Activated T-cell treated with anti-CD3 and anti-CD28 coated beads, Interleukin-2, amount 50 U/mL, for 72 hours (primary cell): ENCODE data around the gene GRXCR2. TPM values are rescaled to one million over a fixed set of nuclear protein-coding genes. Genes with fewer than 3 reads are reported as not detected.

Experiments
- ATAC-seq, 2 donors: fragments of 150-1000 bp; cut with Tn5 transposase; replicated peaks in 1 of 2; 2 replicates each; pipeline ENCODE4 v1.10.0; 2021; ENCODE audit warnings: moderate library complexity in 2 of 2, mild to moderate bottlenecking in 1 of 2
- DNase-seq, 2 donors: peaks; one replicate each; pipeline ENCODE4 v3.0.0; 2021 to 2022; ENCODE audit warnings: mixed read lengths in 1 of 2
- H3K27ac Mint-ChIP-seq: one replicate; pipeline ENCODE4 v1.8.0; 2022; ENCODE audit warnings: mild to moderate bottlenecking, moderate library complexity, mixed read lengths
- H3K27me3 Mint-ChIP-seq: one replicate; pipeline ENCODE4 v1.8.0; 2022; ENCODE audit warnings: low read depth, mixed read lengths
- H3K36me3 Mint-ChIP-seq, 2 donors: one replicate each; pipeline ENCODE4 v1.8.0; 2022; ENCODE audit warnings: mixed read lengths in 2 of 2, mild to moderate bottlenecking in 1 of 2; ENCODE audit not compliant: insufficient read depth in 2 of 2
- H3K4me1 Mint-ChIP-seq: one replicate; pipeline ENCODE4 v1.8.0; 2022; ENCODE audit warnings: low read depth, mixed read lengths
- H3K4me3 Mint-ChIP-seq, 2 donors: one replicate each; pipeline ENCODE4 v1.8.0; 2022; ENCODE audit warnings: mild to moderate bottlenecking in 2 of 2, mixed read lengths in 2 of 2, moderate library complexity in 2 of 2
- H3K9me3 Mint-ChIP-seq, 2 donors: one replicate each; pipeline ENCODE4 v1.8.0; 2022; ENCODE audit warnings: mixed read lengths in 2 of 2
- total RNA-seq, 2 donors: library from RNA; stranded (reverse); gene quantifications; one replicate each; pipeline ENCODE4 v1.2.3, GENCODE V29; 2022

GRXCR2 gene, protein sequence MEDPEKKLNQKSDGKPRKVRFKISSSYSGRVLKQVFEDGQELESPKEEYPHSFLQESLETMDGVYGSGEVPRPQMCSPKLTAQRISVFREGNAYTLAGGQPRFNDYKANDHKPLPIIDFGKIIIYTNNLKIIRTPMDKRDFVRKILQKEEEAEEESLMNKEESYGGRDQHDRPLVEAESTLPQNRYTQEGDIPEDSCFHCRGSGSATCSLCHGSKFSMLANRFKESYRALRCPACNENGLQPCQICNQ
- total RNA-seq = not detected

DNA sequence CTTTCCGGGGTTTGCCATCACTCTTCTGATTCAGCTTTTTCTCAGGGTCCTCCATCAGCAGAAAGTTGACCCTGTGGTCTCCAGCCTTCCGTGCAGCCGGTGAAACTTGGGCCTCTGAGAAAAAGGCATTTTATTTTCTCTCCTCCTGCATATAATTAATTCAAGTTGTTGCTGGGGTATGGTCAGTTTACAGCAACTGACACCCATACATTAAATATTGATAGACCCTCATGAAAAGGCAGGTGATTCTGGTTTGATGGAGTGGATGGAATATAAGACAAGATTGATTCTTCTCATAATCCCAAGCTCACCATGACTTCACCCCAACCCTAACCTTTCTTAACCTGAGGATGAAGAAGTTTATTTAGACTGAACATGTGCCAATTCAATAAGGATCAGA, at the start of gene GRXCR2:
Gene GRXCR2, minus strand, starts transcription at position 101 of the 400 bp plus-strand sequence. Its CDS starts 46 bp downstream, at position 55.
- no peak for DNase-seq
- no peak for ATAC-seq
- H3K36me3 Mint-ChIP-seq = no peaks in the 10 kb centered on the region
- no peaks in the 10 kb centered on the region for H3K4me1 Mint-ChIP-seq
- H3K9me3 Mint-ChIP-seq = peaks cover 2 to 3% of the 10 kb centered on the region in 2 donors
- H3K4me3 Mint-ChIP-seq = no peak within 1 kb of the TSS
- no peak within 1 kb of the TSS for H3K27ac Mint-ChIP-seq
- peaks cover 34% of the 10 kb centered on the region for H3K27me3 Mint-ChIP-seq

DNA sequence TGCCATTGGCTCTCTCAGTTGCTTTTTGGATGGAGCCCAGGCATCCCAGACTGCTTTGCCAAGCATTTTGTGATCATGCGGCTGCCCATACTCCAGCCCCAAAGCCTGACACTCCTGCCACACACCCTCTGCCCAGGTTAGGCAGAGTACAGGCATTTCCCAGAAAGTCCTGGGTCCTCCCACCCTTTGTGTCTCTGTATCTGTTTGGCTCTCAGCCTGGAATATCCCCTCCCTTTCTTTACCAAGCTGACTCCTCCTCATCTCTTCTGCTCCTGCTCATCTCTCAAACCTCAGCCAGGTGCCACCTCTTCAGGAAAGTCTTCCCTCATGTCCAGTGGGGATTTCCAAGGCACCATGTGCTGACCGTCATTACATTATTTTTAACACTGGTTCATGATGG, 49.2 kb upstream of the GRXCR2 start:
- no peaks in the 10 kb centered on the region for H3K36me3 Mint-ChIP-seq
- ATAC-seq (no peak), DNase-seq (no peak)
- H3K4me3 Mint-ChIP-seq = no peak overlapping the region
- H3K9me3 Mint-ChIP-seq = no peaks in the 10 kb centered on the region
- no peak overlapping the region for H3K27ac Mint-ChIP-seq
- H3K27me3 Mint-ChIP-seq = peaks cover 13% of the 10 kb centered on the region
- H3K4me1 Mint-ChIP-seq = no peaks in the 10 kb centered on the region

DNA sequence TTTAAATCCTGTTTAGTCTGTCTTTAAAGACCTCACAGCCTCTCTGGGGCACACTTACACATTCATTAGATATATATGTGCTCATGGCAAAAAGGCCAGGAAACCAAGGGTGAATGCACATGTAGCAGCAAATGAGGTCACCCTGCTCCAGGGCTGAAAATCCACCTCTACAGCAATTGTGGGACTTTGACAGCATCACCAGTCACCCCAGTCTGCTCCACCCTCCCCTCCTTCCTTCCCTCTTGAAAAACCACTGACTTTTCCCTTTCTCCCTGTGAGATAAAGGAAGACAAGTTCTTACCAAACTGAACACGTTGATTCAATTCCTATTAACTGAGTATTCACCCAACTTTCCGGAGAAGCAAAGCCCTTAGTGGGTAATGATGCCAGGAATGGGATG, 48.4 kb upstream of the GRXCR2 start:
- Mint-ChIP-seq H3K4me3 (no peak overlapping the region), H3K27ac (no peak overlapping the region), H3K9me3 (no peaks in the 10 kb centered on the region), H3K36me3 (no peaks in the 10 kb centered on the region), H3K4me1 (no peaks in the 10 kb centered on the region), H3K27me3 (peaks cover 17% of the 10 kb centered on the region)
- no peak for DNase-seq
- ATAC-seq = no peak

DNA sequence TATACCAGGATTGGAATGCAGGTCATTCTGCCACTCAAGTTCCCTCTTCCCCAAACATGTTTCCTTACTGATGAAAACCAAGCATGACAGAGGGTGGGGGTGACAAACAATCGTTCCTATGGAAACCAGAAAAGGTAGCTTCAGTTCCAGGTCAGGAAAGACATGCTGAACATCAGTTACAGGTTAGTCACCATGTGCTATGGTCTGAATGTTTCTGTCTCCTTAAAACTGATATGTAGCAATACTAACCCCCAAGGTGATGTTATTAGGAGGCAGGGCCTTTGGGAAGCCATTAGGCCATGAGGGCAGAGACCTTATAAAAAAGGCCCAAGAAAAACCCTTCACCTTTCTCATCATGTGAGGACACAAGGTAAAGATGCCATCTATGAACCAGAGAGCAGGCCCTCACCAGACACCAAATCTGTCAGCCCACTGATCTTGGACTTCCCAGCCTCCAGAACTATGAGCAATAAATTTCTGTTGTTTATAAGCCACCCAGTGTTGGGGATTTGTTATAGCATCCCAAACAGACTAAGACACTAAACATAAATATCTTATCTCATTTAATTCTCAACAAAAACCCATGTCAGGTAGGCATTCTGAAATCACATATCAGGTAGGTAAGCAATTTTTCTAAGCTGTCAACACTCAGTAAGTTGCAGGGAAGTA, 47.9 kb upstream of the GRXCR2 start:
- Mint-ChIP-seq H3K9me3 (no peaks in the 10 kb centered on the region), H3K27me3 (peaks cover 22% of the 10 kb centered on the region), H3K4me3 (no peak overlapping the region), H3K4me1 (no peaks in the 10 kb centered on the region), H3K36me3 (no peaks in the 10 kb centered on the region), H3K27ac (no peak overlapping the region)
- ATAC-seq (no peak), DNase-seq (no peak)

DNA sequence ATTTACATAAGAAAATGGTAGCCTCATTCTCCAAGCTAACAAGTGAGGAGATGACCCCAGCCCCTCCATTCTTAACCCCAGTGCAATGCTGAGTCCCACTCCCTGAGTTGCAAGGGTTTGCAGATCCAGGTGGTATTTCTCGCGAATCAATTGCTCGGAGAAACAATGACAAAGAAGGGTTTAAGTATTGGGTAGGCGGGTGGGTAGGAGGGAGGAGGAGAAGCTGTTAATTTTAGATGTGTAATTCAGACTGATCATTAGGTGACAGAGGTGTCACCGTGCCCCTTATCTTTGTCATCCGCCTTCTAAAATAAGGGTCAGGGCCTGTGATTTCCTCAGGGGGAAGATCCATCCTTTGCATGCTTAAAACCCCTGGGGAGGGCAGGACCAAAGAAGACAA, 46.6 kb upstream of the GRXCR2 start:
- DNase-seq = no peak
- no peak for ATAC-seq
- no peak overlapping the region for H3K4me3 Mint-ChIP-seq
- H3K36me3 Mint-ChIP-seq = no peaks in the 10 kb centered on the region
- no peaks in the 10 kb centered on the region for H3K9me3 Mint-ChIP-seq
- no peak overlapping the region for H3K27ac Mint-ChIP-seq
- no peaks in the 10 kb centered on the region for H3K4me1 Mint-ChIP-seq
- H3K27me3 Mint-ChIP-seq = peaks cover 23% of the 10 kb centered on the region

DNA sequence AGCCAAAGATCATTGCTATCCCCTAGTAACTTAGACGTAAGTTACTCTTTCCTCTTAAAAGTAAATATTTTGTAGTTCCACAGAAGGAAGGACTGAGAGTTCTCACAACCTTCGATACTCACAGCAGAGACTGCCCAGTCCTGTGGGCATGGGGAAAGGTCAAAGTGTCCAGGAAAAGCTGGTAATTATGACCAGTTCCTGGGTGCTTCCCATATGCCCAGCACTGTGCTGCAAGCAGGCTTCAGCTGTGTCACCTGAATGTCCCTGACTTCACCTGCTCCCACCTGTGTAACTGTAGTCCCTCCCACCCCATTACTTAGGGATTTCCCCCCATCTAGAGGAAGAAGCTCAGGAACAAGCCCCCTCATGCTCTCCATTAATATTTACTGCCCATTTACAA, 45.6 kb upstream of the GRXCR2 start:
- ATAC-seq = no peak
- no peaks in the 10 kb centered on the region for H3K36me3 Mint-ChIP-seq
- no peak for DNase-seq
- H3K27me3 Mint-ChIP-seq = peaks cover 23% of the 10 kb centered on the region
- H3K4me3 Mint-ChIP-seq = no peak overlapping the region
- no peaks in the 10 kb centered on the region for H3K4me1 Mint-ChIP-seq
- no peak overlapping the region for H3K27ac Mint-ChIP-seq
- H3K9me3 Mint-ChIP-seq = no peaks in the 10 kb centered on the region

DNA sequence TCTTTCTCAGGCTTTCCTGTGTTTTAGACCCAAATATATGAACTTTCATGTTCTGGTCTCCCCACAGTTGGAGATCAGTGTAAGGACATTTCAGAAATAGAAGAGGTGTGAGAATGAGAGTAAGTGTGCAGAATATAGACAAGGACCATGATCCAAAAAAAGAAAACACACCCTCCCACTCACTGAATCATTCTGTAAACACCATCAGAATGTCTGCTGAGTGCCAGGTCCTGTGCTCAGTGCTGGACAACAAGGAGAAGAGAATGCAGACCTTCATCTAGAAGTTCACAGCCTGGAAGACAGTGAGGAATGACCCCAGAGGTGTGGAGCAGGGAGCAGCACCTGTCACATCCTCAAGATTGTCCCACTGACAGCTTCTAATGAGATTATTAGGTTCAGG, 44.5 kb upstream of the GRXCR2 start:
- no peak overlapping the region for H3K27ac Mint-ChIP-seq
- H3K9me3 Mint-ChIP-seq = no peaks in the 10 kb centered on the region
- DNase-seq (no peak), ATAC-seq (no peak)
- H3K36me3 Mint-ChIP-seq = no peaks in the 10 kb centered on the region
- no peak overlapping the region for H3K4me3 Mint-ChIP-seq
- H3K4me1 Mint-ChIP-seq = no peaks in the 10 kb centered on the region
- H3K27me3 Mint-ChIP-seq = peaks cover 21% of the 10 kb centered on the region

DNA sequence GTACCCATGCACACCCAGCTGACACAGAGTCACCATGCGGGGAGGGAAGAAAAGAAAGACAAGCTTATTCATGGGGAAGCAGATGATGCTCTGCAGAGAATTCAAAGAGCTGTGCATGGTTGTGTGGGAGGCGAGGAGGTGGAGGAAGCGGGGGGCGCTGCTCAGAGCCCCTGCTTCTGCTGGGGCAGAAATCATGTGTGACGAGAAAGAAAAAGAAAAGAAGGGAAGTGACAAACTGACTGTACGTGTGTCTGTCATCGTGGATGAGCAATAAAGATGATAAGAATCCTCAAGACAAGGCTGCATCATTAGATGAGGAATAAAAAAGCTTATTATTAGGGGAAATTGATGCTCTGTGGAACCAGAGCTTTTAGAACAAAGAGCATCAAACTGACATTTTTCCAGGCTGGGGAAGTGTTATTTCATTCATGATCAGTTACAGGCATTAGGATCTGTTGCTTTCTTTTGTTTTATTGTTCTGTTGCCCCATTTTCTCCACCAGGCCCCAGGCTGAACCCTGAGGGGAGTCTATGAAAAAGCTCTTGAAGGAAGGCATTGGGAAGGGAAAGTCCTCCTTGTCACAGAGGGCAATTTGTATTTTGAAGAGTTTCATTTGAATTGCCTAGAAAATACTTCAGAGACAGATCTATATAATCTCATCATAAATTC, 43.3 kb upstream of the GRXCR2 start:
- Mint-ChIP-seq H3K36me3 (no peaks in the 10 kb centered on the region), H3K27me3 (peaks cover 18% of the 10 kb centered on the region), H3K9me3 (no peaks in the 10 kb centered on the region), H3K4me3 (no peak overlapping the region), H3K27ac (no peak overlapping the region), H3K4me1 (no peaks in the 10 kb centered on the region)
- ATAC-seq (no peak), DNase-seq (no peak)

DNA sequence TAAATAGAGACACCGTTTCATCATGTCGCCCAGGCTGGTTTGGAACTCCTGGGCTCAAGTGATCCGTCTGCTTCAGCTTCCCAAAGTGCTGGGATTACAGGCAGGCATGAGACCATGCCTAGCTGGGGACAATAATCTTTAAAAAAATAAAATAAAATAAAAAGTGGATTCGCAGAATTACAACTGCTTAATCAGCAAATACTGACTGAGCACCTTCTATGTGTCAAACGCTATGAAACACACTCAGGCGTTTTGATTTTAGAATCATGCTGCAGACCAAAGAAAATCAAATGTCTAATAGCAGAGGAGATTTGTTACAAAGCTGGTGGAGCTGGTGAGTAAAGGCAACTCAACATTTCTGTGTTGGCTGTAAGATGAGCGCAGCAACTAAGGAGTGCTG, 40.9 kb upstream of the GRXCR2 start:
- no peak overlapping the region for H3K27ac Mint-ChIP-seq
- H3K36me3 Mint-ChIP-seq = no peaks in the 10 kb centered on the region
- DNase-seq (no peak), ATAC-seq (no peak)
- peaks cover 9% of the 10 kb centered on the region for H3K4me1 Mint-ChIP-seq
- H3K27me3 Mint-ChIP-seq = peaks cover 18% of the 10 kb centered on the region
- H3K9me3 Mint-ChIP-seq = no peaks in the 10 kb centered on the region
- no peak overlapping the region for H3K4me3 Mint-ChIP-seq

DNA sequence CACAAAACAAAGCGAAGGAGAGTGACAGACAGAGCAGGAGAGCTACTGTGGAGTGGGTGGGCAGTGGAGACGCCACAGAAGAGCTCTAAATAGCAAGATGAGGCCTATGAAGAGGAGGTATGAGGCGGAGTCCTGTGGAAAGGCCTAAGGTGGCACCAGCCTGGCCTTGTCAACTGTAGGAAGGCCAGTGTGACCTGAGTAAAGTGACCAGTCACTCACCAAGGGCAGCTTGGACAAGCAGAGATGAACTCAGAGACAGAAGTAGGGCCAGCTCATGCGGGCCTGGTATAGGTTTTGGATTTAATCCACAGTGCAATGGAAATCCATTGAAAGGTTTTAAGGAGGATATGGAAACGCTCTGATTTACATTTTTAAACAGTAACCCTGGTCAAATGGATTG, 39.8 kb upstream of the GRXCR2 start:
- no peak for DNase-seq
- Mint-ChIP-seq H3K27ac (no peak overlapping the region), H3K9me3 (no peaks in the 10 kb centered on the region), H3K36me3 (no peaks in the 10 kb centered on the region), H3K4me3 (no peak overlapping the region), H3K27me3 (peaks cover 18% of the 10 kb centered on the region), H3K4me1 (peaks cover 9% of the 10 kb centered on the region)
- no peak for ATAC-seq

DNA sequence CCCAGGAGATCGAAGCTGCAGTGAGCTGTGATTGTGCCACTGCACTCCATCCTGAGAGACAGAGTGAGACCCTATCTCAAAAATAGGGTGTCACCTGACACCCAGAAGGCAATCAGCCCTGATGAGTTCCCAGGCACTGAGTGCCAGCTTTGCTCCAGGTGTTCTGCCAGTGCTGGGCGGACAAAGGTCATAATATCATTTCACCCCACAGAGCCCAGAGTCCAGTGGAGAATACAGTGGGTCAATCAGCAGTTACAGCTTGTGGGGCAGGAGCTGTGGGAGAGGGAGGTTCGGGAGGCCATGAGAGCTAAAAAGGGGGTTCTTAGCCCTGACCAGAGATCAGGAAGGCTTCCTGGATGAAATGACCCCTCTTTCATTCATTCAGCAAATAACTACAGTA, 39.2 kb upstream of the GRXCR2 start:
- DNase-seq (no peak), ATAC-seq (no peak)
- peaks cover 9% of the 10 kb centered on the region for H3K4me1 Mint-ChIP-seq
- H3K9me3 Mint-ChIP-seq = no peaks in the 10 kb centered on the region
- H3K27me3 Mint-ChIP-seq = peaks cover 15% of the 10 kb centered on the region
- H3K4me3 Mint-ChIP-seq = no peak overlapping the region
- H3K36me3 Mint-ChIP-seq = no peaks in the 10 kb centered on the region
- no peak overlapping the region for H3K27ac Mint-ChIP-seq

DNA sequence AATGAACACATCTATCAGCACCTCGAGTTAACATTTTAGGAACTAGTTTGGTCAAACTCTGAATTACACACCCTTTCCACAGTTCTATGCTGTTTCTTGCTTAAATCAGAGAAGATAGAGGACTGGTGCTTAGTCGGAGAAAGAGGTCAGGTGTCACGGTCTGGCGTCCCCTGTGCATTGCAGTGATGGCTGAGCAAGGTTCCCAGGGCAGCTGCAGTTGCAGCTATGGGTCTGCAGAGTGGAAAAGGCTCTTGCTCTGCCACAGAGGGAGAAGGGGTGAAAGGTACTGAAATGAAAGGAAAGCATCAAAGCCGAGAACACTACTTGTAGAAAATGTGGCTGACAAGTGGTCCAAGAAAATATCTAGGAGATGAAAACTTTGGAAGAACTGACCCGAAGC, 38.4 kb upstream of the GRXCR2 start:
- H3K9me3 Mint-ChIP-seq = no peaks in the 10 kb centered on the region
- no peaks in the 10 kb centered on the region for H3K36me3 Mint-ChIP-seq
- H3K4me3 Mint-ChIP-seq = no peak overlapping the region
- H3K4me1 Mint-ChIP-seq = peaks cover 9% of the 10 kb centered on the region
- H3K27ac Mint-ChIP-seq = no peak overlapping the region
- DNase-seq (no peak), ATAC-seq (no peak)
- H3K27me3 Mint-ChIP-seq = peaks cover 13% of the 10 kb centered on the region

DNA sequence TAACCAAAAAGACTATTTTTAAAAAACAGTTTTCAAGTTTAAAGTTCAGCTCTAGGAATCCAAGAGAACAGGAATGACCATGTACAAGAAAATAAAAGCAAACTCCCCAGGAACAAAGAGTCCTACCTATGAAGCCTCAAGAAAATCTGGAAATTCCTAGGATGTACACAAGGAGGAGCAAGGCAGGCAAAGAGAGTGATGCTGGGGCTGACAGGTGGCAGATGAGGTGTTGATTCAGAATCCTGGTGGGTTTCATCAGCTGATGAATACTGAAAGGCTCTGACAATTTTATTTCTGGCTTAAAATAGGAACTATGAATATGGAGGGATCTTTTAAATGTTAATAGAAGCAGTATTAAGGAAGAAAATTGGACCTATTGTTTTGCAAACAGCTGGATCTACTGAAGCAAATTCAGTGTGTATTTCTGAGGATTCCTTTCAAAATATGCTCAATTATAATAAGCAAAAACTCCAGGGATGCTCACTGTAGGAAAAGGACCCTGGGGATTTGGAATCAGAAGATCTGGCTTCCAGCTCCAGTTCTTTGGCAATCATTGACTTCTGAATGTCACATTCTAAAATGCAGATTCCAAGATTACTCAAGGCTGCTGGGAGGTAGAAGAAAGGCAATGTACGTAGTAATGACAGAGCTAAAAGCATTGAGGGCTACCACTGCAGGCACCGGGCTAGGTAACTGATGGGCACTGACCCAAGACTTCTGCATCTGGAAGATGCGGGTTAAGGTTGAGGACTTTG, 35.6 kb upstream of the GRXCR2 start:
- Mint-ChIP-seq H3K27ac (no peak overlapping the region), H3K9me3 (no peaks in the 10 kb centered on the region), H3K36me3 (no peaks in the 10 kb centered on the region), H3K27me3 (peaks cover 18% of the 10 kb centered on the region), H3K4me3 (no peak overlapping the region), H3K4me1 (peaks cover 9% of the 10 kb centered on the region)
- ATAC-seq = no peak
- no peak for DNase-seq
